GM18951 (cell line): ENCODE results near the gene ITGAL.

Experiments
- POLR2A ChIP-seq: IDR thresholded peaks from 4 replicates; pipeline ENCODE4 v1.6.1; 2011; ENCODE audit warnings: mild to moderate bottlenecking; ENCODE audit not compliant: insufficient read length, insufficient read depth; ENCODE audit errors: extremely low read depth
- in situ Hi-C: fragments of 300-500 bp; cut with MboI; formaldehyde crosslinking; loops from one replicate; pipeline ENCODE4 v1.12.0; 2022; ENCODE audit warnings: low sequenced_read_pairs, mixed read lengths, inconsistent platforms; ENCODE audit not compliant: unreplicated experiment

Gene ITGAL

DNA sequence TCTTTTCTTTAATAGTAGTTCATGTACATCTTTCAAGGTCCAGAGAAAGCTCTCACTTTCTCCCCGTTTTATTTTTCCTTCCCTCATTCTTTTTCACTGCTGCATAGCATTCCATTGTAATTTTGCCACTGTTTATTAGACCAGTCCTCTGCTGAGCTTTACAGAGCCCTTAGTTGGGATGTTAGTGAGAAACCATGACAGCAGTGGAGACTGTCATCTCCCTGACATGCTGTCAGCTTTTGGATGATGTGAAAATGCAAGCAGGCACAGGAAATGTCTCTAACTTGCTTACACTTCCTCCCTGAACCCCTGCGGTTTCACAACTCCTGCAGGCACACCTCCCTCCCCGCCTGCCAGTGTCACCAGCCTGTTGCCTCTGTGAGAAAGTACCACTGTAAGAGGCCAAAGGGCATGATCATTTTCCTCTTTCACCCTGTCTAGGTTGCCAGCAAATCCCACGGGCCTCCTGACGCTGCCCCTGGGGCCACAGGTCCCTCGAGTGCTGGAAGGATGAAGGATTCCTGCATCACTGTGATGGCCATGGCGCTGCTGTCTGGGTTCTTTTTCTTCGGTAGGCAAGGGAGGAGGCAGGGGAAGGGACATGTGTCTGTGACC, at the start of gene ITGAL:
ITGAL (plus strand) TSS at position 415 of the 615 bp plus-strand sequence; CDS start at position 511, 96 bp downstream.
- TF ChIP-seq POLR2A, result peak; percentile 47
- in situ Hi-C loops, result no loop called here

DNA sequence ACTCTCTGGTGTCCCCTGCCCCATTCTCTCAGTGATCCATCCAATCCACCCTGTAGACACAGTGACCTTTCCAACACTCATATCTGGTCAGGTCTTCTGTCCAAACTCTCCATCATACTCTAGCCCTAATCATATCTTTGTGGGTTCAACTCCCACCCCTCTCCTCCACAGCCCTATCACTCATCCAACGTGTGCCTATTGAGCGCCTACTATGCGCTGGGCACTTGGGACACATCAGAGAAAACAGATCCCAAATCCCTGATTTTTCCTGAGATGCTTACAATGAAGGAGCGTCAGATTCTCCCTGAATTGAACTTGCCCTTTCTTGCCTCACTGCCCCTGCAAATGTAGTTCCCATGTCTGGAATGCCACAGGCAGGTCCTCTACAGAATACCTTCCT, 44.5 kb upstream of the ITGAL start:
- in situ Hi-C loops, result no loop called here
- no peak for TF ChIP-seq POLR2A

DNA sequence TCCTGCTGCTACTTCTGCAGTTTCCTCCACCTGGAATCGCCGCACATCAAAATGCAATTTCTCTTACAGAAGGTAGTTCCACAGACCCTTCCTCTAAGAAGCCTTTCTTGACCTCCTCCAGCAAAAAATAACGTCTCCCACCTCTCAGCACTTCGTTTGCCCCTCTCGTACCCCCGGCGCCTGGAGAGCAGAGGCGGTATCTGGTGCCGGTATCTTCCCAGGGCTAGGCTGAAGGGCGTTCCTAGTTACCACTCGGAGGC, 43.2 kb upstream of the ITGAL start:
- in situ Hi-C loops, result no loop called here

DNA sequence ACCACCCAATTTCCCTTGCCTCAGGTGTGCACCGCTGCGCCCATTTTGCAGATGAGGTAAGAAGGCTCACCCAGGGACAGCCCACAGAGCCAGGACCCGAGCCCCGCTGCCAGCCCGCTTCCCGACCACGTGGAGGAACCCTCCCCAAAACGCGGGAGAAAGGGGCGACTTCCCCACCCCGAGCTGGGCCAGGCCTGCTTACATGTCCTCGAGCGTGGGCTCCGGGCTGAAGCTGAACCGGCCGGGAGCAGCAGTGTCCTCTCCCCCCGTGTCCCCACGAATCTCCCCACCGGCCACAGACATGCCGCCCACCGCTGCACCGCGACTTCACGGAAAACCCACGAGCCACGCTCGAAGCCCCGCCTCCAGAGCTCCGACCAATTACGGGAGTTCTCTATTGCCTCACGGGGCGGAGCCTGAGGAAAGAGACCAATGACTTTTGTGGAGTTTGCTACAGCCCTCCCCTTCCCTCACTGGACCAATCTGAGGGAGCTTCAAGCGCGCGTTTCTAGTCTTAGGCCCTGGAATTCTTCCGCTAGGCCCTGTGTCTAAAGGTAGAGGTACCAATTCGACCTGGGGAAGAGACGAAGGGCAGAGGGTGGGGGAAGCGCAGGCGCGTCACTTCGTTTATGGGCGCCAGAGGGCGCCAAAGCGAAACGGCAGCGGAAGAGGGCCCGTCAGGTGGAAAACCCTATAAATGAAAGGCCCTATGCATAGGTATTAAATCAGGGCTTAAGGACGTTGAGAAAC, 42.7 kb upstream of the ITGAL start, which contains the start of gene DCTPP1:
DCTPP1 (minus strand) TSS at position 353 of the 750 bp plus-strand sequence; CDS start at position 303, 50 bp downstream.
- in situ Hi-C loops, result no loop called here
- peak; percentile 68 for TF ChIP-seq POLR2A

More for the DNA sequence above, 43.2 kb upstream of the ITGAL start:
- no peak for TF ChIP-seq POLR2A

DNA sequence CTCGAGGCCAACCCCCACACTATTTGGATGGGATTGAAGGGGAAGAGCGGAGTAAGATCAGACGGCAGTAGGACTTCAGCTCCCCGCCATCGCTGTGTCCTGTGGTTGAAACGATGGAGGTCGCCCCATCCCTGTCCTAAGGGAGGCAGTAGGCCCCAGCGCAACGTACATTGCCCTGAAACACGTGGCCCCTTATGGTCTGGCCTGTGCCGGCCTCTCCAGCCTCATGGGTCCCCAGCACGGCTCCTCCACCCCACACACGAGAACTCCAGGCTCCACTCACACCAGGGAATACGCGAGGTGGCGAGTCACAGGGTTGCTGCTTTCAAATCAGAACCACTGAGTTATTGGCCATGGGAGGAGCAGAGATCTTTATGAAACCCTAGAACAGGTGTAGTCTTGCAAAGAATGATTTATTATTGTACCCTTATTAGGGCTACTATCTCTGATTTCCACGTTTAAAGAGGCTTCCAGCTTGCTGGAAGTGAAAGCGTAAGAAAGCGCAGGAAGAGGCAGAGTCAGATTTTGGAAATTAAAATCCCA, 42.0 kb upstream of the ITGAL start:
- in situ Hi-C loops, result no loop called here
- TF ChIP-seq POLR2A, result no peak

DNA sequence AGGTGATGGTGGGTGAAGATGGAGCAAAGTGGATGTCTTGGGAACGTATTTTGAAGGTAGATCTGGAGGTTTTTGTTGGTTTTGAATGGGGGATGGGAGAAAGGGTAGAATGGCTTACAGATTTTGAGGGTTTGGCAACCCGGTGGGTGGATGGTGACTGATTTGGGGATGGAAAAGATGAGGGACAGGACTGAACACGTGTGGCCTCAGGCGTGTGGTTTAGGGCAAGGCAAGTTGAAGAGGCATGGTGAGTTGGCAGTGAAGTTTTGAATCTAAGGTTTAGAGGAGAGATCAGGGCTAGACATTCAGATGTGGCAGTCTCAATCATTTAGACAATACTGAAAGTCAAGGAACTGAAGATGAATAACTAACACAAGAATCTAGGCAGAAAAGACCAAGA, 37.7 kb upstream of the ITGAL start:
- in situ Hi-C loops, result no loop called here
- TF ChIP-seq POLR2A, result no peak

DNA sequence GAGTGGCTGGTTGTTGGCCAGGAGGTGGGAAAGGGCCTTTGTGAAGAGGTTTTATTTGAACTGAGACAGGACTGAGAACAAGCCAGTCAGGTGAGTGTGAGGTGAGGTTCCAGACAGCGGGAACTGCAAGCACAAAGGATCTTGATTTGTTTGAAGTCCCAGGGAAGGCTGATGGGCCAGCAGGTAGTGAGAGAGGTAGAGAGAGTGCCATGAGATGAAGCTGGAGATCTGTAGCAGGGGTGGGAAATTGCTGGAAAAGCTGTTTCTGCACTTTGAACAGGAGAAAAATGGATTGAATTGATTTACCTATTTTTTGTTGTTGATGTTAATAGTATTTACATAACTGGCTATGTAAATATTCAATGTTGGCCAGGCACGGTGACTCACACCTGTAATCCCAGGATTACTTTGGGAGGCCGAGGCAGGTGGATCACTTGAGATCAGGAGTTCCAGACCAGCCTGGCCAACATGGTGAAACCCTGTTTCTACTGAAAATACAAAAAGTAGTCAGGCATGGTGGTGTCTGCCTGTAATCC, 35.0 kb upstream of the ITGAL start:
- in situ Hi-C loops, result no loop called here
- TF ChIP-seq POLR2A, result no peak

DNA sequence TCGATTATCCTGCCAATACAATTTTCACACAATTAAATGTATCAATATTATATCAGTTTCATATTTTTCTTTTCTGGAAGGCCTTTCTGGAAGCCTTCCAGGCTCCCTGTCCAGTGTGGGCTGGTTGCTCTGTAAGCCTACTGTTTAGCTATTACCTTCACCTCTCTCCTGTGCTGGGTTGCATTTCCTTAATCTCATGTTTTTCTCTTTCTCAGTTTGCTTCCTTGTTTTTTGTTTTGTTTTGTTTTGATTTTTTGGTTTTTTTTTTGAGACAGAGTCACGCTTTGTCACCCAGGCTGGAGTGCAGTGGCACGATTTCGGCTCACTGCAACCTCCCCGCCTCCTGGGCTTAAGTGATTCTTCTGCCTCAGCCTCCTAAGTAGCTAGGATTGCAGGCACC, 33.7 kb upstream of the ITGAL start:
- TF ChIP-seq POLR2A, result no peak
- in situ Hi-C loops, result no loop called here

DNA sequence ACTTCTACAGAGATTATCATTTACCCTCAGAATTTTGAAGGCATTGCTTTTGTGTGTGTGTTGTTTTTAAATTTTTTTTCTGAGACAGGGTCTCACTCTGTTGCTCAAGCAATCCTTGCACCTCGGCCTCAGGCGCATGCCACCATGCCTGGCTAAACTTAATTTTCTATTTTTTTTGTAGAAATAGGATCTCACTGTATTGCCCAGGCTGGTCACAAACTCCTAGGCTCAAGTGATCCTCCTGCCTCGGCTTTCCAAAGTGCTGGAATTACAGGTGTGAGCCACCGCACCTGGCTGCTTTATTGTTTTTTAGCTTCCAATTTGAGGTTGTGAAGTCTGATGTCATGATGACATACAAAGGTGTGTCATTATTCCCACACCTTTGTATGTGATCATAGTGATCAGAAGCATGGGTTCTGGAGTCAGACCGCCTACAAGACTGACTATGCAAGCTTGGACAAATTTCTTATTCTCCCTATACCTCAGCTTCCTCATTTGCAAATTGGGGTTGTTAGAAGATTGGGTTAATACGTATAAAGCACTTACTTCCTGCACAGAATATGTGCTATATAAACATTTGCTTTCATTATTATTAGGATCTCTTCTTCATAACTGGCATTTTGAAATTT, 32.7 kb upstream of the ITGAL start:
- in situ Hi-C loops, result no loop called here
- TF ChIP-seq POLR2A, result no peak

DNA sequence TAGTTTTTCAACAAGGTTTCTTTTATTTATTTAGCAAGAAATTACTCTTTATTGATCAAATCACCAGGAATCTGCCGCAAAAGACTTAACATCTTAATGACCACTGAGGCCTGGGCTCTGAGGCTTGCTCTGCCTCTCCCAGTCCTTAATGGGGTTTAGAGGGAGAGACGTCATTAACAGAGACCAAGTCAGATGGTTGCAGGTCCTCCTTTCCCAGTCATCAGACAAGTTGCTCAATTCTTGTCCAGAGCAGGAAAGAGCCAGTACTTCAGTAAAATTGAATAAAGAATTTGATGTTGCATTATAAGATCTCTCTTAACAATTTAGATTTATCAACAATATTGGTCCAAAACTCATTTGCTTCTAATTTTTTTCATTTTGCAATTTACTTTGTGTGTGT, 28.9 kb upstream of the ITGAL start:
- in situ Hi-C loops, result no loop called here

DNA sequence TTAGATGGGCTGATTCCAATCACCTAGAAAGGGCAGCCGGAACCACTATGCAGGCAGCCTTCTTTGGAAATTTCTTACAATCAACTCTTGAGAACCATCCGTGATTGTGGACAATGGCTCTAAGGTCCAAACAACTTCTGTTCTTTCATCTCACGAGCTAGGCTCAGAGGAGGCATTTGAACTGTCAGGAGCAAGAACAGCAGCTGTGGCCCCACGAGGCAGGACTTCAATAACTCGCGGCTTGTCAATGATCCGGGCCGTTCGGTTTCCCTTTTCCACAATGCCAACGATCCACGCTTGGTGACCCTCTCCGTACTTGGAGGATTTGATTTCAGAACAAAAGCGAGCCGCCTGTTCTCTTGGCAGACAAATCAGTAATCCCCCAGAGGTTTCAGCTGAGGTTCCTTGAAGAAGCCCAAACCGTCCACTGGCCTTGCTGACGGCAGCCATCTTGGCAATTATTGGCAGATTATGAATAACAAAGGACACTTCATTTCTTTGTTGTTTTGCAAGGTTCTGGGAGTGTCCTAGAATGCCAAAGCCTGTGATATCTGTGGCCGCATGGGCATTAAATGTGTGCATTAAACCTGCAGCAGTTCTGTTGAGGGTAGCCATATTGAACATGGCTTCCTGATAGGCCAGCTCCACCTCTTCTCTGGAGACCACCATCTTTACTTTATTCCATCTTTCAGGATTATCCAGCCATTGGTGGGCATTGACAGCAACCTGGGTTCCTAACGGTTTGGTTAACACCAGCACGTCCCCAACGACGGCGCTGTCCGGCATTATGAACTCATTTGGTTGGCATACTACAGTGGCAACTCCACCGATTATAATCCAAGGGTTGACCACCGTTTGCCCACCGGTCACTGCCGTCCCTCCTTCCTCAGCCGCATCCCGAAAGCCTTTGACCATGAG, 28.1 kb upstream of the ITGAL start:
- in situ Hi-C loops, result no loop called here
- no peak for TF ChIP-seq POLR2A

More for the DNA sequence above, 28.9 kb upstream of the ITGAL start:
- no peak for TF ChIP-seq POLR2A

DNA sequence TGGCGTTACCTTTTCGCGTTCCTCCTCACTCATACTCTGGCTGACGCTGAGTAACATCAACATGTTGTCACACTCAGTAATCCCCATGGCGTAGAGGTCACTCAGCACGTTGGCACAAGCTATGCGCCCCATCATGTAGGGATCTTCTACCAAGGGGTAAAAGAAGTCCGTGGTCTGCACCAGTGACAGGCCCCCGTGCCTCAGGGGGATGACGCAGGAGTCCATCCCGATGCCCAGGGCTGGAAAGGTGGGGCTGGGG, 27.5 kb upstream of the ITGAL start:
- no peak for TF ChIP-seq POLR2A
- in situ Hi-C loops, result no loop called here
